ENCODE data around the gene ADCY5.

ADCY5 gene

GRCh38 chr3:123476967-123477750, 28.3 kb upstream of the ADCY5 start:
- no peak for DNase-seq (ENCODE audit: low read depth)
- no peak overlapping the region for H3K4me3 ChIP-seq (ENCODE audit: low read length)
- no peak for TF ChIP-seq CTCF (IDR thresholded peaks at IDR 0.05; ENCODE audit: insufficient read depth, low read depth, low read length, missing control alignments)

- DNase-seq (ENCODE audit: low read depth), result no peak
- no peak overlapping the region for H3K4me3 ChIP-seq (ENCODE audit: low read length)
- no peak for TF ChIP-seq CTCF (IDR thresholded peaks at IDR 0.05; ENCODE audit: insufficient read depth, low read depth, low read length, missing control alignments)
Measured at GRCh38 chr3:123475786-123476185, 26.9 kb upstream of the ADCY5 start.

GRCh38 chr3:123471106-123471505, 22.2 kb upstream of the ADCY5 start:
- no peak for TF ChIP-seq CTCF (IDR thresholded peaks at IDR 0.05; ENCODE audit: insufficient read depth, low read depth, low read length, missing control alignments)
- no peak overlapping the region for H3K4me3 ChIP-seq (ENCODE audit: low read length)
- no peak for DNase-seq (ENCODE audit: low read depth)

- no peak for DNase-seq (ENCODE audit: low read depth)
- TF ChIP-seq CTCF (IDR thresholded peaks at IDR 0.05; ENCODE audit: insufficient read depth, low read depth, low read length, missing control alignments), result no peak
- H3K4me3 ChIP-seq (ENCODE audit: low read length), result no peak overlapping the region
Measured at GRCh38 chr3:123469323-123469995, 20.6 kb upstream of the ADCY5 start.

GRCh38 chr3:123467046-123467445, 18.2 kb upstream of the ADCY5 start:
- H3K4me3 ChIP-seq (ENCODE audit: low read length), result no peak overlapping the region
- no peak for DNase-seq (ENCODE audit: low read depth)
- TF ChIP-seq CTCF (IDR thresholded peaks at IDR 0.05; ENCODE audit: insufficient read depth, low read depth, low read length, missing control alignments), result no peak

- TF ChIP-seq CTCF (IDR thresholded peaks at IDR 0.05; ENCODE audit: insufficient read depth, low read depth, low read length, missing control alignments), result no peak
- H3K4me3 ChIP-seq (ENCODE audit: low read length), result no peak overlapping the region
- no peak for DNase-seq (ENCODE audit: low read depth)
Measured at GRCh38 chr3:123464211-123464610, 15.3 kb upstream of the ADCY5 start.
